ENCODE results near the gene ALS2.
"Not testable (repeated sequence)": the region's sequence is repeated elsewhere in the genome, so short reads cannot be mapped to it uniquely, and the experiment has no call there.

ALS2 gene

GRCh38 chr2:201780674-201781493 is at the start of gene ALS2:
Gene ALS2, minus strand, starts transcription at chr2:201780933. Its CDS starts 12,048 bp downstream, at chr2:201768885.
- DNase-seq (ENCODE audit: low spot score) = peak; percentile 91

DNA sequence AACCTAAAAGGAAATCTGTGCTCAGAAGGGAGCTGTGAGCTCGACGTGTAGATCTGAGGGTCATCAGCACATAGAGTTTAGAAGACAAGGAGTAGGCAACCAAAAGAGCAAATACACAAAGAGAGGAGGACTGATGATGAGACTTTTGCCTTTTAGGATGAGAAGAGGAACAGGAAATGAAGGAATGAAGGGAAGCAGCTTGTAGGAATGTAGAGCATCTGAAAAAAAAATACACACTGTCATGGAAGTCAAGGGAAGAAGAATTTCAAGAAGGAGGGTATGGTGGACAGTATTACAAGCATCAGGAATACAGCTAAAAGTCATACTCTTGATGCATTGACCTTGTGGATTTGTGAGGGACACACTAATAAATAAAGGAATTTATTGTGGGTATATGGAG is 47.5 kb upstream of the ALS2 start:
- DNase-seq (ENCODE audit: low spot score) = no peak

GRCh38 chr2:201827621-201828020 is 46.9 kb upstream of the ALS2 start:
- no peak for DNase-seq (ENCODE audit: low spot score)

- no peak for DNase-seq (ENCODE audit: low spot score)
Measured at GRCh38 chr2:201824212-201824611, 43.5 kb upstream of the ALS2 start.

GRCh38 chr2:201821080-201821479 is 40.3 kb upstream of the ALS2 start:
- DNase-seq (ENCODE audit: low spot score) = no peak

DNA sequence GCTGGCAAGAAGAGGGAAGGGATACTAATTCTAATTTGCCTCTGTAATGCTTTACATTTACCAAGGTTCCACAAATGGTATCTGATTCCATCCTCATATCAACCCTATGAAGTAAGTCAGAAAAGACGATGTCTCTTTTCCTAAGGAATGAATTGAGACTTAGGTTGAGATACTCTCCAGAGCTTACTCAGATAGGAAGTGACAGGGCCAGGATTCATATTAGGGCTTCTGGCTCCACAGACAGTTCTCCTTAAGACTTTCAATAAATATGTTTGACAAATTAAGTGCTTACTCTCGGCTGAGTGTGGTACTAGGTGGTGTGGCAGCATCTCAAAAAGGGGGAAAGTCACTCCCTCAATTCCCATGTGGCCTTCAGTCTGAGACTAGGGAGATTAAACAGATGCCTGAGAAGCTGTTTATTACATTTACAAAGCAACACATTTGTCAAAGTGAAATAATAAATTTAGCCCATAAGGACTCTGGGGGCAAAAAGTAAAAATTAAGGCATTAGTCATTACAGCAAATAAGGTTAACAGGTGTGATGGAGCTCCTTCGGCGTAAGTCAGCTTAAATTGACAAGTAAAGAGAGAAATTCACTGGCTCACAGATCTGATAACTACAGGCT is 39.8 kb upstream of the ALS2 start:
- no peak for DNase-seq (ENCODE audit: low spot score)

- no peak for DNase-seq (ENCODE audit: low spot score)
Measured at GRCh38 chr2:201816657-201817575, 36.2 kb upstream of the ALS2 start.

- no peak for DNase-seq (ENCODE audit: low spot score)
Measured at GRCh38 chr2:201813996-201814760, 33.4 kb upstream of the ALS2 start.

- DNase-seq (ENCODE audit: low spot score) = not testable (repeated sequence)
Measured at GRCh38 chr2:201810604-201811003, 29.9 kb upstream of the ALS2 start.

DNA sequence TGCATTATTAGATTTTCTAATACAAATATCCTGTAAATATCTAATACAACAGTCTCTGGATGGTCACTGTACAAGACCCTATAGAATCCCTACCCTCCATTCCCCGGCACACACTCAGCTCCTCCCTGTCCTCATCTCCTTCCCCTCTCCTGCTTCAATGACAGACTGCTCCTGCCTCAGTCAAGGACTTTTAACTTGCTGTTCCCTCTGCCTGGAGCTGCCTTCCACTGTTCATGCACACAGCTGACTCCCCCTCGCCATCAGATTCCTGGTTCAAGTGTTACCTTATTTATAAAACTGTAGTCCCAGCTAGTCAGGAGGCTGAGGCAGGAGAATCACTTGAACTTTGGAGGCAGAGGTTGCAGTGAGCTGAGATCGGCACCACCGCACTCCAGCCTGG is 28.9 kb upstream of the ALS2 start:
- no peak for DNase-seq (ENCODE audit: low spot score)

GRCh38 chr2:201808027-201808426 is 27.3 kb upstream of the ALS2 start:
- no peak for DNase-seq (ENCODE audit: low spot score)

DNA sequence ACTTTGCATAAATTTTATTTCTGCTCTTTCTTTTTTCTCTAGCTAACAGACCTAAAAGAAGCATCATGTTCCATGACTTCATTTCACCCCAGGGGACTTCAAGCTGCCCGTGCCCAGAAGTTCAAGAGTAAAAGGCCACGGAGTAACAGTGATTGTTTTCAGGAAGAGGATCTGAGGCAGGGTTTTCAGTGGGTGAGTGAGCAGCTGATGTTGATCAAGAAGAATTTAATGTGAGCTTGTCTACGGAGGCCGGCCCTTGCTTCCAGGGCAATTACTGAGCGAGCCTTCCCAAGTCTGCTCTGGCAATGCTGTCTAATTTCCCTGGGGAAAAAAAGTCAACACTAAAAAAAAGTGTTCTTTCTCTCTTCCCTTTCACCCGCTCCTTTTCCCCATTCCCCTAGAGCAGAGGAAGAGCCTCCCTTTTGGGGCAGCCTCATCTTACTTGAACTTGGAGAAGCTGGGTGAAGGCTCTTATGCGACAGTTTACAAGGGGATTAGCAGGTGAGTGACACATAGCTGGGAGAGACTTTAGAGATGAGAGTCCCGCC is 26.8 kb upstream of the ALS2 start:
- no peak for DNase-seq (ENCODE audit: low spot score)

GRCh38 chr2:201806442-201807170 is 25.9 kb upstream of the ALS2 start, which contains the start of gene CDK15:
Gene CDK15, plus strand, starts transcription at chr2:201806537. Its CDS starts 128 bp downstream, at chr2:201806665.
- DNase-seq (ENCODE audit: low spot score) = no peak

GRCh38 chr2:201798914-201799285 is 18.2 kb upstream of the ALS2 start:
- DNase-seq (ENCODE audit: low spot score) = not testable (repeated sequence)

- no peak for DNase-seq (ENCODE audit: low spot score)
Measured at GRCh38 chr2:201798252-201798913, 17.6 kb upstream of the ALS2 start.

DNA sequence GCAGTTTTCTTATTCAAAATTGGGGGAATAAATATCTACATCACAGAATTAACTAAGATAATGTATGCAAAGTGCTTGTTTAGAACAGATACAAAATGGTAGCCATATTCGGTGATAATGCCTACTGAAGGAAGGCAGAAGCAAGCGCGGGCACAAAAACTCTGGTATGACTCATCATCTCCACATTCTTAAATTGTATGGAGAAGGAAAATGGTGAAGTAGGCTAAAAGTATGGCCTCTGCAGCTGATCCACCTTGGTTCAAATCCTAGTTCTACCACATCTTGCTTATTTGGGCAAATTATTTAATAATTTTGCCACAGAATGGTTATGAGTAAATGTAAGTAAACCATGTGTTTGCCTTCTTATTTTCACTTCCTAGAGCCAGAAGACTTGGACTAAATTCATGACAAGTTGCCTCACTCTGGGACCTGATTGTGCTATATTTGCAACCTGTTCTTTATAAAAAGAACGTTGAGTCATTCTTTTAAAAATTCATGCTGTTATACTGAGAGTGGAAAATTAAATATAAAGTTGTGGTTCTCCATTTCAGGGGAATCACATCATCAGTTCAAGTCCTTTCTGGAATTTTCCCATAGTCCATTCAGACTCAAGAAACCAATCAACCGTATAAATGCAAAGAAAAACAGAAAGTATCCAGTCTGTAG is 16.6 kb upstream of the ALS2 start:
- no peak for DNase-seq (ENCODE audit: low spot score)

GRCh38 chr2:201796478-201796865 is 15.7 kb upstream of the ALS2 start:
- DNase-seq (ENCODE audit: low spot score) = no peak

DNA sequence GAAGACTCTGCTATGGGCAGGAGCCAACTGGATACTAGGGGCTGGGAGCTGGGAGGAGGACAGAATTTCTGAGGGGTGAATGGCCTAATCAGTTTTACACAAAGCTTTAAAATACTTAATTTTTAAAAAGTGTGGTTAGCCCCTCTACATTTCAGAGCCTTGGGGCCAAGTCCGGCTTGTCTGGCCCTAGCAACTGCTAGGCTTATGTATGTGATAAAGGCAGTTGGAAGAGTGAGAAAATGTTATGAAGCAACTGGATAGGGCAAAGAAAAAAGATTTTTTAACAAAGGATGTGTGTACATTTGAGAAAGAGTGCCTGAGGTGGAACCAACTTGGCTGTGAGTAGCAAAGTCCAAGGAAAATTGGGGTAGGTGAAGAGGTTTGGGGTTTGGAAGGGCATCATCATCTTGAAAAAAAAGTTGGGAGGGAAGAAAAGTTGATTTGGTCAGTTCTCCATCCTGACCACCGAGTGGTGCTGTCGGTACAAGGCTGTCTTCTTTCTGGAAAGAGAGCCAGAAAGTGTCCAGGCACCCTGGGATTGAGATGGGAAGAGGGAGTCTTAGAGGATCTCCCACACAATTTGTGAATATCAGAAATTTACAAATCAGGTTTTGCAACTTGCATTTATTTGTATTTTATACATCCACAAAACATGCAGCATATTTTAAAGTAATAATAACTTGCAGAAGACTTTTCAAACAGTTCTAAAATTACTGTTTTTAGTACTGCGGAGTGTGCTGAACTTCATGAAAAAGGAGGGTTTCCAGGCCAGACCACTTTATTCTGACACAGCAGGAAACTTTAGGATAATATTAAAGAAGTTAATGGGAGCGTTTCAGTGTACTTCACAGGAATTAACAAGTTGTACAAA is 15.1 kb upstream of the ALS2 start:
- no peak for DNase-seq (ENCODE audit: low spot score)

- DNase-seq (ENCODE audit: low spot score) = no peak
Measured at GRCh38 chr2:201794294-201794693, 13.6 kb upstream of the ALS2 start.
